GM18502 (cell line): ENCODE results near the gene CILP2.
A peak's percentile ranks its signal among the peaks of the same experiment; 100 is the strongest.

Source experiments
- ATAC-seq: cut with Tn5 transposase; IDR thresholded peaks from one replicate; pipeline ENCODE4 v1.9.1; 2021; ENCODE audit warnings: mild to moderate bottlenecking; ENCODE audit not compliant: unreplicated experiment, poor library complexity

Gene CILP2

DNA sequence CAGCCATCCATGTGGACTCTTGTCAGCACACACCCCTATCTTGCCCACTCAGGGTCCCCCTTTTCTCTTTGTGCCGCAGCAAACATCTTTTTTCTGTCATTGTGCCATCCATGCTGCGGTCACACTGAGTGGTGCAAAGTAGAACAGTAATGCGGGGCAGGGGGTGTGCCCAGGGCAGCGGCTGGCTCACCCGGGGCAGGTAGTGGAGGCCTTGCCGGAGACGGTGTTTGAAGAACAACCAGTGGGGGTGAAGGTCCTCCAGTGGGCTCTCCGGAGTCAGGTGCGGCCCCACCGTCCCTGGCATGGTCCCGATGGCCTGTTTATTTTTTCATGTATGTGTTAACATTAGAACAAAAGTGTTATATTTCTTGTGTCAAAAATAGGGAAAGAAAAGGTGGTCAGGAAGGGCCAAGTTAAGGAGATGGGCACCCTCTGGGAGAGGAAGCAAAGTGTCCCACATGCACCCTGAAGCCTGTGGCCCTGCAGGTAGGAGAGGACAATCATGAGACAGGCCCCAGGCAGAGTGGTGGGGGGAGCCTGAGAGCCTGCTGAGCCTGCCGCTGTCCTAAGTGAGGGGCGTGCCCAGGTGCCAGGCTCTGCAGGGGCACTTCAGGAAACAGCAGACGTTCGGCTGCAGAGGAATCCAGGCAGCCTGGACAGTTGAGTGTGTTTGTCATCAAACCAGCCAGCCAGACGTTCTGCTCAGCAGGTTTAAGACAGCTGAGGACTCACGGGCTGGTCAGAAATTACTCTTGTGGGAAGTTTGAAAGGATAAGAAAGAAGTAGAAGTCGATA, 35.1 kb upstream of the CILP2 start:
- ATAC-seq: no peak

- no peak for ATAC-seq
Measured at GRCh38 chr19:19504754-19505668, 33.1 kb upstream of the CILP2 start.

DNA sequence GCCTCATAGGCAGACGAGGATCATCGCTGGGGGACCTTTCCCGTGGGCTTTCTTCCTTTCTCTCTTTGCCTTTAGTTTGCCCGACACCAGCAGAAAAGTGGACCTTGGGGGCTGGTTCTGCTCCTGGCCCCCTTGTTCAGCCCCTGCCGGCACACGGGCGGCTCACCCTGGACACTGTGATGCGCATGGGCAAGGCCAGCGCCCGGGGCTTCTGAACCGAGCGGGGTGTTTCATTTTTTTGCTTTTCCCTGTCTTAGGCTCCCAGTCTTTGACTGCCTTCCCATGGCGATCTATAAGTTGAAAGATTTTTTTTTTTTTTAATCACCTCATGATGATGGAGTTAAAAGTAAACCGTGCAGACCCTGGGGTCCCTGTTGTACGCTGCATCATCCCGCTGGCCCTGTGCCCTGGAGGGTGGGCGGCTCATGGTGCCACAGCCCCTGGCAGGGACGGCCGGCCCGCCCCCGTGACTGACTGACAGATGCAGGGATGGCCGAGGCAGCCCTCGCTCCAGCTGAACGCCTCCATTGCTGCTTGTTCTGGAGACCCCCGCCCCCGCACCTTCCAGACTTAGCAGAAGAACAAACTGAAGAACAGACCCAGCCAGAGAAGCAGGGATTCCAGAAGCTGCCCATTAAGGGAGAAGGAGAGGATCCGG, 32.3 kb upstream of the CILP2 start:
- ATAC-seq: no peak

GRCh38 chr19:19506592-19506991, 31.5 kb upstream of the CILP2 start:
- ATAC-seq: no peak

DNA sequence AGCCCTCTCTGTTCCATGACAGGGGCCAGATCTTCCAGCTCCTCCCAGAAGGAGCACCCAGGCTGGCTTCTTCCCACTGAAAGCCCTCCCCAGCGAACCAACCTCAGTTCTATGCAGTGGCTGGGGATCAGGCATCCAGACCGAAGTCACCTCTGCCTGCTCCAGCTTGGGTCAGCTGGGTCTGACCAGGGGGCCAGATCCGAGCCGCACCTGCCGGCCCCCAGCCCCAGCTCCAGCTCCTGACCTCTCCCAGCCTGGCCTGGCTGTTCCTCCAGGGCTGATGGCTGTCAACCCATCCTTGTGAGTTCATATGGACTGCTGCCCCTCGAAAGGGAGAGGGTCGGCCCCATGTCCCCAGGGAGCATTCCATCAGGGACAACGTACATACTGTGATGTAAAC, 30.7 kb upstream of the CILP2 start:
- ATAC-seq: no peak

GRCh38 chr19:19508217-19508616, 29.8 kb upstream of the CILP2 start:
- no peak for ATAC-seq

GRCh38 chr19:19510432-19510831, 27.6 kb upstream of the CILP2 start:
- no peak for ATAC-seq

- no peak for ATAC-seq
Measured at GRCh38 chr19:19513682-19514081, 24.4 kb upstream of the CILP2 start.

DNA sequence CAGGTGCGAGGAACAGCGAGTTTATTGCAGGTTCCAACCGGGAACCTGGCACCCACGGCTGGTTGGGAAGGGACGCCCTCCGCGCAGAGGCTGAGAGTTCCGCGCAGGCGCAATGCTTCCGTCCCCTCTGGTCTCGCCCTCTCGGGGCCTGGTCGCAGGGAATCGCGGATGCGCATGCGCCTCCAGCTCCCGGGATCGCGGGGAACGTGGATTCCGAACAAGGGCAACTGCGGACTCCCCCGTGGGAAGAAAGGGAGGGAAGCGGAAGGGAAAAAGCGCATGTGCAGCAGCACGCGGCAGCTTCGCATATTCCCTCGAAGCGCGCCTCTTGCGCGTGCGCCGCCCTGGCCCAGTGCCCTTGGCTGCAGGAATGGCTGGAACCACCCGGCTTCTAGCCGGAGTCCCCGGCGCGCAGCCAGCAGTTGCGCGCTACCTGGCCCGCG, 23.8 kb upstream of the CILP2 start:
- no peak for ATAC-seq

- ATAC-seq: no peak
Measured at GRCh38 chr19:19514881-19515641, 23.0 kb upstream of the CILP2 start, which contains the start of gene TSSK6. TSSK6 (minus strand) TSS chr19:19515548; CDS start chr19:19515427, 121 bp downstream.

GRCh38 chr19:19515642-19516519, 22.2 kb upstream of the CILP2 start, which contains the start of gene NDUFA13:
NDUFA13 (plus strand) TSS chr19:19516225; CDS start chr19:19516239, 14 bp downstream.
- peak; percentile 92 for ATAC-seq

- ATAC-seq: no peak
Measured at GRCh38 chr19:19517235-19517619, 20.8 kb upstream of the CILP2 start.

DNA sequence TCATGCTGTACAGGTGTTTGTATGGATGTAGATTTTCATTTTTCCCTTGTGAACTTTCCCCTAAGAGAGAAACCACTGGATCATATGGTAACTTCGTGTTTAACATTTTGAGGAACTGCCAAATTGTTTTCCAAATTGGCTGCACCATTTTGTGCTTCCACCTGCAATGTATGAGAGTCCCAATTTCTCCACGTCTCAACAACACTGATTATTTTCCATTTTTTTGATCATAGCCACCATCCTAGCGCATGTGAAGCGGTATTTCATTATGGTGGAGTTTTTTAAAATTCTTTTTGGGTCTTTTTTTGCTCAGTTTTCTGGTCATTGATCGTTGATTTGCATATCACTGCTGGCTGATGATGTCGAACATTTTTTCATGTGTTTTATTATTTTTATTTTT, 17.1 kb upstream of the CILP2 start:
- ATAC-seq: no peak

GRCh38 chr19:19523177-19523576, 14.9 kb upstream of the CILP2 start:
- no peak for ATAC-seq

DNA sequence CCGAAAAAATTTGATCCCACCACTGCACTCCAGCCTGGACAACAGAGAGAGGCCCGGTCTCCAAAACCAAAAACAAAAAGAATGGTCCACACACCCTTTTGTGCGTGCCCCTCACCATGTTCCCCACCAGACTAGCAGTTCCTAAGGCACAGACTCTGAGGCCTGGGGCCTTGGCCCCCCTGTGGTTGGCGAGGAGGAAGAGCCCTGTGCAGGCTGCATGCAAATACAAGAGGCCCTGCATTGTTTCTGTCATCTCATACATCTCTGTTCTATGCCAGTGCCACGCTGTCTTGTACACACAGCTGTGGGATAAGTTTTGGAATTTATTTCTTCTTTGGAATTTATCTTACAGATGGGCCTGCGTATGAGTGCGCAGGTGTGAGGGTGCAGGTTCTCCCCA, 14.0 kb upstream of the CILP2 start:
- peak; percentile 80 for ATAC-seq

GRCh38 chr19:19525611-19526380, 12.3 kb upstream of the CILP2 start:
- ATAC-seq: no peak

DNA sequence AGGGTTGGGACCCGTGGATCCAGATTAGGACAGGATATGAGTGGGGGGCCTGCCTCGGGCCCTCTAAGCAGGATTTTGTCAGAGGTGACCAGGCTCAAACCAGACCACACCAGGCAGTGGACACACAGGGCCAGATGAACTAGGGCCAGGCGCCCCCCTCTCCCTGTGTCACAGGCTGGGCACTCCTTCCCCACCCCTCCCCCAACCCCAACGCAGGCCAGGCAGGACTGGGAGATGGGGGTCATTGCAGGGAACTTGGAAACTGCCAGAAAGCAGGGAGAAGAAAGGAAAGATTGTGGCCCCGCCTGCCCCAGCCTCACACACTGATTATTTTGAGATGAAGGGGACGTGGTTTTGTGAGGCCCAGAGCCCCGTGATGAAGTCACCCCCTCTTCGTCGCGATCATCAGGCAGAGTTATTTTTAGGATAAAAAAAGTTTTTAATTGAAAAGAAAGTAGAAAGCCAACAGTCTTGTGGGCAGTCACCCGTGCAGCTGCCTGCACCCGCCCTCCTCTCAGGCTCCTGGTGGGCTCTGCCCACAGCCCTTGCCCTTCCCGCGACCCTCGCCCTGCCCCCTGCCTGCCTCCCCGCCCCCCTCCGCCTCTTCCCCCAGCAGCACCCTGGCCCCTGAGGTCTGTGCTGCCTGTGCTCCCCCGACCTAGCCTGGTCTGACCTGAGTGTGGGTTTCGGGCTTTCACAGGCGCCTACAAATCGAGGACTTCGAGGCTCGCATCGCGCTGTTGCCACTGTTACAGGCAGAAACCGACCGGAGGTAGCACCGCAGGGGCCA, 11.3 kb upstream of the CILP2 start:
- no peak for ATAC-seq

DNA sequence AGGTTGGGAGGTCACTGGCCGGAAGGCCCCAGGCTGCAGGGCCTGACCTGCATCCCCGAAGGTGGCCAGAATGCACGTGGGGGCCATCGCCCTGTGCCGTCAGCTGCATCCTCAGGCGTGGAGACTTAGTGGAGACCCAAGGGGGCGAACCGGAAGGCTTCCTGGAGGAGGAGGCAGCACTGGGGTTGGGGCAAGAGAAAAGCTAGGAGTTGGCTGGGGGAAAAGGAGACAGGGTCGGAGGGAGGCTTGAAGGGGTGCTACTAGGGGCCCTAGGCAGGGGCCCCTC, 10.8 kb upstream of the CILP2 start:
- no peak for ATAC-seq
